GM12878 (cell line): ENCODE data around the gene ISCU. TPM values are rescaled to one million over a fixed set of nuclear protein-coding genes. Genes with fewer than 3 reads are reported as not detected.

ENCODE experiments used
- BRCA1 ChIP-seq: IDR thresholded peaks from 2 replicates; pipeline ENCODE4 v1.6.1; 2011; ENCODE audit warnings: low read depth, low read length, improper control_type of control experiment
- CREB1 ChIP-seq: IDR thresholded peaks from 2 replicates; pipeline ENCODE4 v1.6.1; 2012; ENCODE audit warnings: low read depth, mild to moderate bottlenecking, inconsistent platforms
- DPF2 ChIP-seq: fragments of 450-650 bp; IDR thresholded peaks from 2 replicates; pipeline ENCODE4 v1.6.1; 2017; ENCODE audit warnings: mild to moderate bottlenecking
- ESRRA ChIP-seq: IDR thresholded peaks from 2 replicates; pipeline ENCODE4 v1.6.1; 2012; ENCODE audit warnings: mild to moderate bottlenecking, low read length, improper control_type of control experiment
- IRF4 ChIP-seq: IDR thresholded peaks from 2 replicates; pipeline ENCODE4 v1.6.1; 2011; ENCODE audit warnings: low read depth, low read length
- MTA3 ChIP-seq: IDR thresholded peaks from 2 replicates; pipeline ENCODE4 v1.6.1; 2012; ENCODE audit warnings: low read length, inconsistent platforms, borderline replicate concordance
- POLR2AphosphoS2 ChIP-seq: IDR thresholded peaks from 2 replicates; pipeline ENCODE4 v1.6.1; 2011; ENCODE audit warnings: low read depth, mild to moderate bottlenecking, low read length, improper control_type of control experiment, moderate library complexity
- RELB ChIP-seq: fragments of 450-650 bp; IDR thresholded peaks from 2 replicates; pipeline ENCODE4 v1.6.1; 2017; ENCODE audit warnings: low read depth, mild to moderate bottlenecking, moderate library complexity
- STAT3 ChIP-seq: IDR thresholded peaks from 2 replicates; pipeline ENCODE4 v1.6.1; 2011; ENCODE audit warnings: low read depth, low read length, improper control_type of control experiment
- ZNF687 ChIP-seq: fragments of 450-650 bp; IDR thresholded peaks from 2 replicates; pipeline ENCODE4 v1.6.1; 2017; ENCODE audit warnings: mild to moderate bottlenecking, moderate library complexity
- polyA plus RNA-seq, 11 experiments: library from polyadenylated mRNA; depleted of rRNA in 4 of 11; unstranded in 6 of 11; stranded (reverse) in 5 of 11; fragments of >200 nt; fragmentation: Nextera tagmentation in 4 of 11; fragmentation: Illumina TruSeq in 1 of 11; extraction: Ambion mirVana in 4 of 11; extraction: Trizol in 1 of 11; gene quantifications; 1 replicate in 1 of 11; 2 replicates in 10 of 11; pipeline versions ENCODE4 v1.2.1 to v1.2.3, GENCODE V29; 2011 to 2016; ENCODE audit warnings: inconsistent platforms in 2 of 11, missing spikeins in 2 of 11, low read depth in 1 of 11
- total RNA-seq, 4 experiments: library from RNA; depleted of rRNA in 3 of 4; stranded (reverse); fragments of >200 nt in 3 of 4; fragmentation: Illumina TruSeq in 1 of 4; extraction: Trizol in 1 of 4; gene quantifications; 2 replicates each; pipeline versions ENCODE4 v1.2.1 to v1.2.3, GENCODE V29; 2013 to 2021
- TF ChIP-seq, protein P1 (sequence below): IDR thresholded peaks from 2 replicates; pipeline ENCODE4 v1.6.1; 2012; ENCODE audit warnings: improper control_type of control experiment, low read depth, low read length; ENCODE audit not compliant: insufficient replicate concordance

The ISCU gene
- total and polyA plus RNA-seq, 10 of the 15 experiments (the other 5 are each of a cell fraction or from before 2014, with no cell fraction given): 32.8 to 260 (median 127) TPM

GRCh38 chr12:108567406-108568337 lies 5.3 kb downstream of the ISCU start (continued):
- TF ChIP-seq ZNF687 (peak; percentile 72; the same call in 1 of the 2 replicates), DPF2 (no peak), POLR2AphosphoS2 (peak; percentile 60), MTA3 (no peak), IRF4 (peak; percentile 60; the same call in 1 of the 2 replicates), RELB (peak; percentile 92), ESRRA (no peak), STAT3 (peak; percentile 14; the same call in 1 of the 2 replicates), BRCA1 (no peak), CREB1 (no peak)
- TF ChIP-seq, protein P1, sequence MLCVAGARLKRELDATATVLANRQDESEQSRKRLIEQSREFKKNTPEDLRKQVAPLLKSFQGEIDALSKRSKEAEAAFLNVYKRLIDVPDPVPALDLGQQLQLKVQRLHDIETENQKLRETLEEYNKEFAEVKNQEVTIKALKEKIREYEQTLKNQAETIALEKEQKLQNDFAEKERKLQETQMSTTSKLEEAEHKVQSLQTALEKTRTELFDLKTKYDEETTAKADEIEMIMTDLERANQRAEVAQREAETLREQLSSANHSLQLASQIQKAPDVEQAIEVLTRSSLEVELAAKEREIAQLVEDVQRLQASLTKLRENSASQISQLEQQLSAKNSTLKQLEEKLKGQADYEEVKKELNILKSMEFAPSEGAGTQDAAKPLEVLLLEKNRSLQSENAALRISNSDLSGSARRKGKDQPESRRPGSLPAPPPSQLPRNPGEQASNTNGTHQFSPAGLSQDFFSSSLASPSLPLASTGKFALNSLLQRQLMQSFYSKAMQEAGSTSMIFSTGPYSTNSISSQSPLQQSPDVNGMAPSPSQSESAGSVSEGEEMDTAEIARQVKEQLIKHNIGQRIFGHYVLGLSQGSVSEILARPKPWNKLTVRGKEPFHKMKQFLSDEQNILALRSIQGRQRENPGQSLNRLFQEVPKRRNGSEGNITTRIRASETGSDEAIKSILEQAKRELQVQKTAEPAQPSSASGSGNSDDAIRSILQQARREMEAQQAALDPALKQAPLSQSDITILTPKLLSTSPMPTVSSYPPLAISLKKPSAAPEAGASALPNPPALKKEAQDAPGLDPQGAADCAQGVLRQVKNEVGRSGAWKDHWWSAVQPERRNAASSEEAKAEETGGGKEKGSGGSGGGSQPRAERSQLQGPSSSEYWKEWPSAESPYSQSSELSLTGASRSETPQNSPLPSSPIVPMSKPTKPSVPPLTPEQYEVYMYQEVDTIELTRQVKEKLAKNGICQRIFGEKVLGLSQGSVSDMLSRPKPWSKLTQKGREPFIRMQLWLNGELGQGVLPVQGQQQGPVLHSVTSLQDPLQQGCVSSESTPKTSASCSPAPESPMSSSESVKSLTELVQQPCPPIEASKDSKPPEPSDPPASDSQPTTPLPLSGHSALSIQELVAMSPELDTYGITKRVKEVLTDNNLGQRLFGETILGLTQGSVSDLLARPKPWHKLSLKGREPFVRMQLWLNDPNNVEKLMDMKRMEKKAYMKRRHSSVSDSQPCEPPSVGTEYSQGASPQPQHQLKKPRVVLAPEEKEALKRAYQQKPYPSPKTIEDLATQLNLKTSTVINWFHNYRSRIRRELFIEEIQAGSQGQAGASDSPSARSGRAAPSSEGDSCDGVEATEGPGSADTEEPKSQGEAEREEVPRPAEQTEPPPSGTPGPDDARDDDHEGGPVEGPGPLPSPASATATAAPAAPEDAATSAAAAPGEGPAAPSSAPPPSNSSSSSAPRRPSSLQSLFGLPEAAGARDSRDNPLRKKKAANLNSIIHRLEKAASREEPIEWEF: peak; percentile 74
